ENCODE measurements around the gene TECR.
A peak's percentile ranks its signal among the peaks of the same experiment; 100 is the strongest.
"Not testable (repeated sequence)": the region's sequence is repeated elsewhere in the genome, so short reads cannot be mapped to it uniquely, and the experiment has no call there.

Gene TECR

DNA sequence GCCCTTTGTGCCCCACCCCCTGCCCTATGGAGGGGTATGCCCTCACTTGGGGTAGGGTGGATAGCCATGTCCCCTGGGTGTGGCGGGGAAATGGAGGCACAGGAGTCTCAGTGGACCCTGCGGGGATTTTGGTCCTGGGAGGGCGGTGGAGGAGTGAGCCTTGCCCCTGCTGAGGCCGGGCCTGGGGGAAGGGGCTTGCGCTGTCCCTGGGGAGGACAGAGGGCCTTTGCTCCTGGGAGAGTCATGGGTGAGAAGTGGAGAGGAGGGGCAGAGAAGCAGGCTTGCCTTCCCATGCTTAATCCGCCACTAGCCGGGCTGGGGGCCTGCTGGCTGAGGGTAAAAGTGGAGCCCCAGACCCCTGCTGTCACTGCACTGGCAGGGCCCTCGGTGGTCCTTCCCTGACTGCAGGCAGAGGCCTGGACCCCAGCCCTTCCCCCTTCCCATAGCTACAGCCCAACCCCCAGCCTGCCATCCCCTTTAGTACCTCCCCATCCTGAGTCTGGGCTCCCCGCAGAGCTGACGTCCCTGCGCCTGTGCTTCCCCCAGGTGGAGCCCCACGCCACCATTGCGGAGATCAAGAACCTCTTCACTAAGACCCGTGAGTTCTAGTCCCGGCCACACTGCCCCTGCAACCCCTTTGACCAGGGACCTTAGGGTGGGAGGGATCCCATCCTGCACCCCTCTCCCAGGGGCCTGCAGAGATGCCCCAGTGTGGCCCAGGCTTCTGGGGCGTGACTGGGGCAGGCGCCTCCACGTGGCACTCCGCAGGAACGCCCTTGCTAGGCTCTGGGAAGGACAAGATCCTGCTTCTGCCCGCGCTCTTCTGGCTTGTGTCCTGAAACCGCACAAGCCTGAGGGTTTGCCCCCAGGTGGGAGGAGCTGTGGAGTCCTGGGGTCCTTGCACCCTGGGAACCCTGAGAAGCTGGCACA, 33.5 kb downstream of the TECR start:
- DNase-seq = no peak

DNA sequence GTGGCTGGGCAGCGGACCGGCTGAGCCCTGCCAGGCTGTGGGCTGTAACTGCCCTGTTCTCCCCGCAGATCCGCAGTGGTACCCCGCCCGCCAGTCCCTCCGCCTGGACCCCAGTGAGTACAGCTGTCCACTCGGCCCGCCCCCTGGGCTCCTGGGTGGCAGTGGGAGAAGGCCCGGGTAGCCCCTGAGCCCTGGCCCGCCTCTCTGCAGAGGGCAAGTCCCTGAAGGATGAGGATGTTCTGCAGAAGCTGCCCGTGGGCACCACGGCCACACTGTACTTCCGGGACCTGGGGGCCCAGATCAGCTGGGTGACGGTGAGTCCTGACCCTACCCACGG, 34.2 kb downstream of the TECR start:
- DNase-seq = no peak

DNA sequence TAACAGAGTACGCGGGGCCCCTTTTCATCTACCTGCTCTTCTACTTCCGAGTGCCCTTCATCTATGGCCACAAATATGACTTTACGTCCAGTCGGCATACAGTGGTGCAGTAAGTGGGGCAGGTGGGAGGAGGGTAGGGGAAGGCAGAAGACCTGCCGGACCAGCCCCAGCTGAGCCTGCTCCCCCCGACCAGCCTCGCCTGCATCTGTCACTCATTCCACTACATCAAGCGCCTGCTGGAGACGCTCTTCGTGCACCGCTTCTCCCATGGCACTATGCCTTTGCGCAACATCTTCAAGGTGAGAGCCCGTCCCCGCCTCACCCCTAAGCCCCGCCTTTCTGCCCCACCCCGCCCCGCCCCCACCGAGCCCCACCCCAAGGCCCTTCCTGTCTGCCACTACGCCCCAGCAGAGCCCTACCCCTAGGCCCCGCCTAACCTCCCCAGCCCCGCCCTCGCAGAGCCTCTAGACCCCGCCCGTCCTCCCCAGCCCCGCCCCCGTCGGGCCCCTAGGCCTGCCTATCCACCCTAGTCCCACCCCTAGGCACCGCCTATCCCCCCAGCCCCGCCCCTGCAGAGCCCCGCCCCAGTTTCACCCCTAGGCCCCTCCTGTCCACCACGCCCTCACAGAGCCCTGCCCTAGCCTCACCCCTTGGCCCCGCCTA, 34.7 kb downstream of the TECR start:
- peak; percentile 27 for DNase-seq

DNA sequence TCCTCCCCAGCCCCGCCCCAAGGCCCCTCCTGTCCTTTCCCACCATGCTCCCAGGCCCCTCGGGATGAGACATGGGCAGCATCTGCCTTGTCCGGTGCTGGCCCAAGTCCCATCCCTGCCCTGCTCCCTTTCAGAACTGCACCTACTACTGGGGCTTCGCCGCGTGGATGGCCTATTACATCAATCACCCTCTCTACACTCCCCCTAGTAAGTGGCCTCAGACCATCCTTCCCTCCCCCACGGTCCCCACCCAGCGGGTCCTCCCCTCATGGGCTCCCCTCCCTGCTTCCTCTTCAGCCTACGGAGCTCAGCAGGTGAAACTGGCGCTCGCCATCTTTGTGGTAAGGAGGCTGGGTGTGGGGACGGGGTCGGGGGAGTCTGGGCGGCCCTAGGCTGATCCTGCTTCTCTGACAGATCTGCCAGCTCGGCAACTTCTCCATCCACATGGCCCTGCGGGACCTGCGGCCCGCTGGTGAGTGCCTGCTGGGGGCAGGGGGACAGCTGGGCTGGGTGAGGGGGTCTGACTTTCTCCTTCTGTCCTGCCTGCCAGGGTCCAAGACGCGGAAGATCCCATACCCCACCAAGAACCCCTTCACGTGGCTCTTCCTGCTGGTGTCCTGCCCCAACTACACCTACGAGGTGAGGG, 35.4 kb downstream of the TECR start:
- not testable (repeated sequence) for DNase-seq

DNA sequence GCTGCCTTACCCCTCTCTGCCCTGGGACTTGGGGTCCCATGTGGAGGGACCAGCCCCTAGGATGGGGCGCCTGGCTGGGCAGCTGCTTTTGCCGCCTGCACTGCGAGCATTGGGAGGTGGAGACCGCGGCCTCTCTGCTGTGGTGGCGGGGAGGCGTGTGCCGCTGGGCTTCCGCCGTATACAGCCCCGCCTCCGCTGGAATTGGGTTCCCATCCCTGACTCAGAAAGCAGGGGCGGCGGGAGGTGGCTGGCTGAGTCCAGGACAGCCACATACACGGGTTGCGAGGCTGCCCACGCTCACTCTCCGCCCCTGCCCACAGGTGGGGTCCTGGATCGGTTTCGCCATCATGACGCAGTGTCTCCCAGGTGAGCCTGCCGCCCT, 35.9 kb downstream of the TECR start:
- no peak for DNase-seq

DNA sequence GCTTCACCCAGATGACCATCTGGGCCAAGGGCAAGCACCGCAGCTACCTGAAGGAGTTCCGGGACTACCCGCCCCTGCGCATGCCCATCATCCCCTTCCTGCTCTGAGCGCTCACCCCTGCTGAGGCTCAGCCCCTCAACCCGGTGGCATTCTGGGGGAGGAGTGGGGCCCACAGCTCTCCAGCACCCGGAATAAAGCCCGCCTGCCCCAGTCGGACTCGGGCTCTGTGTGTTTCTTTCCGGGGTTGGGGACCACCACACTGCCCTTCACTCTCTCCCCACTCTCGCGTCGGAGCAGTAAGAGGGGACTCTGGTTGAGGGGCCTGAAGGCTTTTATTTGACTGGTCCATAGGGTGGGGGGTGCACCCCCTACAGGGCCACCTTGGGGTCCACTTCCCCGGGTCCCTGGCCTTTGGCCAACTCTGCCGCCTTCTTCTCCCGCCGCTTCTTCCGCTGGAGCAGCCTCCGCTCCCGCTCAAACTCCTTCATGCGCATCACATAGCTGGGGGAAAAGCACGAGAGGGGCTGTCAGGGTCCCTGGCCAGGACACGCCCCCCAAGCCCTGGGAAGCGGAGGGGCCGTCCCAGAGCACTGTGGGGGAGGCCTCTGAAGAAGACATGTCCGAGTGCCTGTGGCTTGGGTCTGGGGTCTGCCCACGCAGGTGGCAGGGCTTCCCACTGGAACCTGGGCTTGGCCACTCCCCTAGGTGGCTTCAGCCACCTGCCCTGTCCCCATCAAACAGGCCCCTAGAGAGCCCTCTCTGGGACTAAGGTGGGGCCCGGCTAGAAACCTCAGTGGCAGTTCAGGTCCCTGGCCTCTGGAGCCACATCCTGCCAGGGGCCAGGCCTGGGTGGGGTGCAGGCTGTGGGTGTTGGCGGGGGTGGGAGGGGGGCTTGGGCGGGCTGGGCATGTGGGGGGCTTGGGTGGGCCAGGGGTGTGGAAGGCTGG, 36.6 kb downstream of the TECR start:
- no peak for DNase-seq

DNA sequence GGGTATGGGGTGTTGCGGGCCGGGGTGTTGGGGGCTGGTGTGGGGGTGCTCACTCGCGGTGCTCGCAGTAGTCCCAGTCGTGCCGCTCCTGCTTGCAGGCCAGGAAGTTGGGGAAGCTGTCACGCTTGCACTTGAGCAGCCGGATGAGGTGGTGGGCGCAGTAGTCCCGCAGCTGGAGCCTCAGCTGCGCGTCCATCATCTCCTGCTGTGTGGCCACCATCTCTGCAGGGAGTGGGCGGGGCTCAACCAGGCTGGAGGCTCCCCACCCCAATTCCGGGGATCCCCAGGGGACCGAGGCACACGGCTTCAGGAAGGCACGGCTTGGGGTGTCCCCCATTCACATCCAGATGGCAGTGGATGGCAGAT, 37.3 kb downstream of the TECR start:
- DNase-seq = no peak

DNA sequence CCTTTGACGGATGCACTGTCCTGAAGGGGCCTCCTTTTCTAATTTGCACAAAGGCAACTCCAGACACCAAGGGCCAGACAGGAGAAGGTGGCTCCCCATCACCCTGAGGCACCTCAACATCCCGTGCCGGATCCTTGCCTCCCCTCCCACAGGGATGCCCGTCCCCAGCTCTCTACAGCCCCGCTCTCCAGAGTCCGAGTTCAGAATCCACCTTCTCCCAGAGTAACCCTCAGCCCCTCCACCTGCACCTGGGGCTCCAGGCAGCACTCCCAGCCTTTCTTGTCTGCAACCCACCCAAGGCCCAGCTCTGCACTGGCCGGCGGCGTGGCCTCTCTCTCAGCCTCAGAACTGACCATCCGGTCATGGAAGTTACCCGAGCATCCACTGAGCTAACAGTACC, 37.7 kb downstream of the TECR start:
- no peak for DNase-seq

DNA sequence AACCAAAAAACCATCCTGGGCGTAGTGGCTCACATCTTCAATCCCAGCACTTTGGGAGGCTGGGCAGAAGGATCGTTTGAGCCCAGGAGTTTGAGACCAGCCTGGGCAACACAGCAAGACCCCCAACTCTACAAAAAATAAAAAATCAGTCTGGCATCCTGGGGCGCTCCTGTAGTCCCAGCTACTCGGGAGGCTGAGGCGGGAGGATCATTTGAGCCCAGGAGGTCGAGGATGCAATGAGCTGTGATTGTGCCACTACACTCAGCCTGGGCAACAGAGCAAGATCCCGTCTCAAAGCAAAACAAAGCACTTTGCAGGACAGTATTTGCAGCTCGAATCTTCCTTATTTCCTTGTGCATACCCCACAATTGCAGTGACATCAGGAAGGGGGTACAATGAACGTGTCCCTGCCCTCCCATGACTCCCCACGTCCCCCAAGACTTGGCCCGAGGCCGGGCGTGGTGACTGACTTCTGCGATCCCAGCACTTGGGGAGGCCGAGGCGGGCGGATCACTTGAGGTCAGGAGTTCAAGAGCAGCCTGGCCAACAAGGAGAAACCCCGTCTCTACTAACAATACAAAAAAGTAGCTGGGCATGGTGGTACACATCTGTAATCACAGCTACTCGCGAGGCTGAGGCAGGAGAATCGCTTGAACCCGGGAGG, 41.6 kb downstream of the TECR start:
- no peak for DNase-seq

DNA sequence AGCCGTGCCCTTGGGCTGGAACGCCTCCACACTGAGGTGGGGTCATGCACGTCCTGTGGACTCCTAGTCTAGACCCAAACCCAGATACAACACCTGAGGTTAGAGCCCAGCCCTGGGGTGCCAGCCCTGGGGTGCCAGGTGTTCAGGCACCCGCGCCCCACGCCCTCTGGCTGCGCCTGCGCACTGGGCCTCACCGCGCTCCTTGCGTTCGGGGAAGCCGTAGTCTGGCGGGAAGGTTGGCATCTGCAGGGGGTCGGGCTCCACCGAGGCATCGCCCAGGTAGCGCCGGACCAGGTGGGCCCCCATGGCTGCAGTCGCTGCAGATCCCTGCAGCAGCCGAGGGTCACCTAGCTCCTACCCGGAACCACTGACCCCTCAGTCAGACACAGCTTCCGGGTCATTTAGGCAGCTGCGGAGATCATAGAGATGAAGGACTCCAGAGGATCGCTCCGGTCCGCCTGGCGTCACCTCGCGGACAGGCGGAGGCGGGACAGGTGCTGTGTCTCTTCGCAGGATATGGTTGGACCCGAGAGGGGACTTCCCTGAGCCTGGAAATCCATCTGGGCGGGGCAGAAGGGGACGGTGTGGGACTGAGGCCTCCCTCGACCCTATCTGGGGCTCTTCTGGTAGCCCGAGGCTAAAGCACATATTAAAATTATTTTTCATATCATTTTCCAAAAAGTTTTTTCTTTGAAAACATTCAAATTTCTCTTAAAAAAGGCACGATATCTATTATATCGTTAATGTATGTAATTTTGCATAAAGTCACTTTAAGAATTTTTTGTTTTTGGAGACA, 42.5 kb downstream of the TECR start, which contains the start of gene NDUFB7:
TSS of gene NDUFB7 (minus strand) at position 372 of the 796 bp plus-strand sequence. CDS start at position 306, 66 bp downstream.
- DNase-seq = peak; percentile 82

DNA sequence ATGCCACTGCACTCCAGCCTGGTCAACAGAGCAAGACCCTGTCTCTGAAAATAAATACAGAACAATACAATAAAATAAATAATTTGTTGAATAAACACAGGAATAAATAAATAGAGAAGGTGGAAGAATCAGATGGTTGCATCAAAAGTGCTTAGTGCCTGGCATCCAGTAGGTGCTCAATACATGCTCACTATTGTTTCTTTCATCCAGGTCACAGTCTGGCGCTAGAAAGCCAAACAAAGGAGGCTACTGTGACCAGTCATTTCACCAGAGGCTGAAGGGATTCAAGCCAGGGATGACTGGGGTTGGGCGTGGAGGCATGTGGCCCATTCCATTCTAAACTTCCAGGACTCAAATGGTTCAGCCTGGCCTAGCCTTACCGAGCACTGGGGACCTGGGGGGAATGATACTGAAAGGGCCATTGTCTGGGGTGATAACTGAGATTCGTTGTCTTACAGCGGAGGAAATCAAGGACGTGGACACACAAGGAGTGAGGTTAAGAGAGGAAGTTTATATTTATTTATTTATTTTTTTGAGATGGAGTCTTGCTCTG, 46.1 kb downstream of the TECR start:
- DNase-seq = no peak

DNA sequence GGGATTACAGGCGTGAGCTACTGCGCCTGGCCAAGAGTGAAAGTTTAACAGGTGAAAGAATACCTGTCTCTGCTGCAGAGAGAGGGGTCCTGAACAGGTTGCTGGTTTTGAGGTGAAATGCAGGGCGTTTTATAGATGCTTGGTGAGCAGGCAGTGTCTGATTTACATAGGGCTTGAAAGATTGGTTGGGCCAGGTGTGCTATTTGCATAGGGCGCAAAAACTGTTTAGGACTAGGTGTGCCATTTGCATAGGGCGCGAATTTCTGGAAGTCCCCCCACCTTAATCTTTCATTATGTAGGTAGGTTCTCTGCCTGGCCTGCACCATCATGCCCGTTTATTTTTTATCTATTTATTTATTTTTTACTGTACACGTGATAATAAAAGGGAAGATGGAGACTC, 47.0 kb downstream of the TECR start:
- DNase-seq = no peak

DNA sequence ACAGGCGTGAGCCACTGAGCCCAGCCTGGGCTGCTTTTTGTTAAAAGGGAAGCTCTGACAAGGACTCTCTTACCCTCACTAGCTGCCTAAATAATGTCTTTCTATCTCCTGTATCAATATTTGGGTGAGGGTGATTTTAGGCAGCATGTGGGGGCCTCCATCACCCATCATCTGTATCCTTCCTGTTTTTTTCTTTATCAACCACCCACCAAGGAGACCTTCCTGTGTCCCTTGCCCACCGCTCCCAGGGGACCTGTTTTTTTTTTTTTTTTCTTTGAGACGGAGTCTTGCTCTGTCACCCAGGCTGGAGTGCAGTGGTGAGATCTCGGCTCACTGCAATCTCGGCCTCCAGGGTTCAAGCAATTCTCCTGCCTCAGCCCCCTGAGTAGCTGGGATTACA, 47.9 kb downstream of the TECR start:
- DNase-seq = no peak

DNA sequence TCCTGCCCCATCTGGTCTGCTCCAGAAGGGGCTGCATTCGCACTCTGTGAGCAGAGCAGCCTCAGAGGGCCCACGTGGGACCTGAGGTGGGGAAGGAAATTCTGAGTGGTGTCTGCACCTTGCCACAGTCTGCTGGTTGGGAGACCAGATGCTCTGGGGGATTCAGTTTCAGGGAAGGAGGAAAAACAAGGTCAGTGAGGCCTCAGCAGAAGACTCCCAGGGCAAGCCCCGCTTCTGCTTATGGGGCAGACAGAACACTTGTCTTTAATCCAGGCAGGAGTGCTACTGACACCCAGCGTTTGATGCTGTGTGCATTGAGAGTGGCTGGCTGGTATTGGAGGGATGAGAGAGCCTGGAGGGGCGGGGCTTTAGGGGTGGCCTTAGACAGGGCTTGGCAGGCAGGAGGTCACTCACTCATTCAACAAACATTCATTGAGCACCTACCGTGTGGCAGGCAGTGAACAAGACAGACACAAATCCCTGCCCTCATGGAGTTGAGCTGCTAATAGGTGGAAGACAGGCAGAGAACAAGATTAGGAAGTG, 48.6 kb downstream of the TECR start:
- no peak for DNase-seq

DNA sequence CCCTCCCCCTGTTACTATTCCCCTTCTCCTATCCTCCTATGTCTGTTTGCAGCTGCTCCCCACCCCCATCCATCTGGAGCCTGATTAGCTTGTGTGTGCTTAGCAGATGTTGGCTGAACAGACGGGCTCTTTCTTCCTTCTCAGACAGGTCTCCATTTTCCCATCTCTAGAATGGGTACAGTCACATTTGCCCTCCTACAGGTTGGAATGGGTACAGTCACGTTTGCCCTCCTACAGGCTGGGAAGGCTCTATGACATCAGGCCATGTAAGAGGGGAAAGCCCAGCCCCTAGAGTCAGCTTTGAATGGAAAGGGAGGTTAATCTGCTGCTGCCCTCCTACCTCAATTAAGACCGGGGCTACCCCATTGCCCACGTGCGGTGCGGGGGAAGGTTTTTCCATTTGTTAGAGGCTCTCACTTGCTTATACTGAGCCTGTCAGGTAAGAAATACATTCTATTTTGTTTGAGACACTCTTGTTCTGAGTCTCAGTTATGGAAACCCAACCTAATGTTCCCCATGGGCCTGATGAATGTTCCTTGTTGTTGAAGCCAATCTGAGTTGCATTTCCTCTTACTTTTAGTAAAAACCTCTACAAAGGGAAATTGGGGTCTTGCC, 51.3 kb downstream of the TECR start:
- DNase-seq = no peak

DNA sequence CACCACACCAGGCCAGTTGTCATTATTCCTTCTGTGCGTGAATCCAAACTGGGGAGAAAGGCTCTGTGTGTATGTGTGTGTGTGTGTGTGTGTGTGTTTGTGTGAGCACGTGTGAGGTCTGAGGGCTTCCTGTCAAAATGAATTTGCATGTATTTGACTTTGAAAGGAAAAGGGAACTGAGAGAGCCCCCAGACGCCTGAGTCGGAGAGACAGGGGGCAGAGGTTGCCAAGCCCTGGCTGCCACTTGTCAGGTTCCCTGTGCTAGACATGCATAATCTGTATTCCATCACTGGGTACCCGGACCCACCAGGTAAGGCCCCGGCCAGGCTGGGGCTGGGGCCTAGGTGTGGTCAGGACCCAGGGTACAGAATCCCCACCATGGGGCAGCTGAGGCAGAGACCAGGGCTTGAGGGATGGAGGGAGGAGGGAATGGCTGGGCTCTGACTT, 53.5 kb downstream of the TECR start, which contains the start of gene CLEC17A:
TSS of gene CLEC17A (plus strand) at position 191 of the 447 bp plus-strand sequence. CDS start at position 268, 77 bp downstream.
- DNase-seq = no peak

DNA sequence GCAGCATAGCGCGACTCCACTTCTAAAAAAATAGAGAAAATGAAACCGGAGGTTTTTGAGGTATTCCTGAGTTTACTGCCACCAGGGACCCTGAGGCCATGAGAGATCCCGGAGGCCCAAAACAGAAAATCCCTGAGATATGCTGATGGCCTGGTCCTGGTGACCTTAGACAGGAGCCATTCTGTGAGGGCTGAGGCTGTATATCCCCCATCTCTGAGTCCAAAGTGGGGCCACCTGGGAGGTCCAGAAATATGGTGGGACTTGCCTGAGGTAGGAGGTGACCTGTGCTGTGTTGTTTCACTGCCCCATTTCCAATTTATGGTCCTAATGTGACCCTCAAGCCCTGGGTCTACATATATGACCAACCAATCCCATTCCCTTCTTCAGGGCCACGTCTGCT, 55.0 kb downstream of the TECR start:
- not testable (repeated sequence) for DNase-seq

DNA sequence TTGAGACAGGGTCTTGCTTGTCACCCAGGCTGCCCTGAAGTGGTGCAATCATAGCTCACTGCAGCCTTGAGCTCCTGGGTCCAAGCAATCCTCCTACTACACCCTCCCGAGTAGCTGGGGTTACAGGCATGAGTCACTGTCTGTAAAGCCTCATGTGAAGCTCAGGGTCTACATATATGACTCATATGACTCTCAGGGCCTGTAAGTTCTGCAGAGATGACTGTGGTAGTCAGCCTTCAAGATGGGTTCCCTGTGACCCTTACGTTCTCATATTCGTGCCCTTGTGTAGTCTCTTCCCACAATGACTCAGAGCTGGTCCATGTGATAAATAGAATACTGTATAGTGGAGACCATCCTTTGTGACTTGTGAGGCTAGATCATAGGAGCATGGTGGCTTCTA, 55.8 kb downstream of the TECR start:
- not testable (repeated sequence) for DNase-seq

DNA sequence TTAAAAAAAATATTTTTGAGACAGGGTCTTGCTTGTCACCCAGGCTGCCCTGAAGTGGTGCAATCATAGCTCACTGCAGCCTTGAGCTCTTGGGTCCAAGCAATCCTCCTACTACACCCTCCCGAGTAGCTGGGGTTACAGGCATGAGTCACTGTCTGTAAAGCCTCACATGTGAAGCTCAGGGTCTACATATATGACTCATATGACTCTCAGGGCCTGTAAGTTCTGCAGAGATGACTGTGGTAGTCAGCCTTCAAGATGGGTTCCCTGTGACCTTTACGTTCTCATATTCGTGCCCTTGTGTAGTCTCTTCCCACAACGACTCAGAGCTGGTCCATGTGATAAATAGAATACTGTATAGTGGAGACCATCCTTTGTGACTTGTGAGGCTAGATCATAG, 60.0 kb downstream of the TECR start:
- DNase-seq = not testable (repeated sequence)

DNA sequence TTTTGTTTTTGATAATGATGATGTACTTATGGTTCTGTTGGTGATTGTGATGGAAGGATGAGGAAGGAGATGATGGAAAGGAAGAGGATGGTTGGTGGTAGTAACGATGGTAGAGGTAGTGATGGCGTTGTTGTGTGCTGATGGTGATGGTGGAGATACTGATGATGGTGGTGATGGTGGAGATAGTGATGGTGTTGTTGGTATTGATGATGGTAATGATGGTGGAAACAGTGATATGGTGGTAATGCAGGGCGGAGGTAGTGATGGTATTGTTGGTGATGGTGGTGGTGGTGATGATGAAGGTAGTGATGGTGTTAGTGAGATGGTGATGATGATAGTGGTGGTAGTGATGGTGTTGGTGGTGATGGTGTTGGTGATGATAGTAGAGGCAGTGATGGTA, 66.2 kb downstream of the TECR start:
- DNase-seq = no peak

Data from T-helper 9 cell (primary cell).